Fibroblast of skin of right biceps (primary cell): ENCODE measurements around the gene SPESP1.

Source experiments
- DNase-seq: peaks from one replicate; pipeline ENCODE4 v3.0.0-alpha.2; 2013

Gene SPESP1

DNA sequence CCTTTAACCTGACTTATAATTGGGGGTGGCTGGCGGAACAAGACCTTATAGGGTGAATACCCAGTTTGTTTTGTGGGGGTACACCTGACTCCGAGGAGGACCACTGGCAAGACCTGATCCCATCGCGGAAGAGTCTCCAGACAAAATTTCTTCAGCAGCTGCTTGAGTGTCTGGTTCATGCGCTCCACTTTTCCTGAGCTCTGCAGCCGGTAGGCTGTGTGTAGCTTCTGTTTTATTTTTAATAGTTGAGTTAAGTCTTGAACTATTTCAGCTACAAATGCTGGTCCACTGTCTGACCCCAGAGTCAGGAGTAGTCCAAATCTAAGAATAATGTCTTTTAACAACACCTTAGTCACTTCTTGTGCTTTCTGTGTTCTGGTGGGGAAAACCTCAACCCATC is 63.0 kb downstream of the SPESP1 start:
- DNase-seq = no peak

DNA sequence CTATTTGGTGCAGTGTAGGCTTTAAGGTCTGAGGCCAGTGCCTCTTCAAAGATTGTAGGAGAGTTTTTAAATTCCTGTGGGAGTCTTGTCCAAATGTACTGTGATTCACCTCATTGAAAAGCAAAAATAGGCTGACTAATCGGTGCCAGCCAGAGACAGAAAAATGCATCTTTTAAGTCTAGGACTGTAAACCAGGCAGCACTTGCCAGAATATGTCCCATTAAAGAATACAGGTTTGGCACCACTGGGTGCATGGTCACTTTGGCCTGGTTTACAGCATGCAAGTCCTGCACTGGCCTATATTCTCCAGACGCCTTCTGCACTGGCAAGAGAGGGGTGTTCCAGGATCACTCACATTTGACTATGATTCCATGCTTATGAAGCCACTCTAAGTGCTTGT is 63.8 kb downstream of the SPESP1 start:
- peak; percentile 65 for DNase-seq

DNA sequence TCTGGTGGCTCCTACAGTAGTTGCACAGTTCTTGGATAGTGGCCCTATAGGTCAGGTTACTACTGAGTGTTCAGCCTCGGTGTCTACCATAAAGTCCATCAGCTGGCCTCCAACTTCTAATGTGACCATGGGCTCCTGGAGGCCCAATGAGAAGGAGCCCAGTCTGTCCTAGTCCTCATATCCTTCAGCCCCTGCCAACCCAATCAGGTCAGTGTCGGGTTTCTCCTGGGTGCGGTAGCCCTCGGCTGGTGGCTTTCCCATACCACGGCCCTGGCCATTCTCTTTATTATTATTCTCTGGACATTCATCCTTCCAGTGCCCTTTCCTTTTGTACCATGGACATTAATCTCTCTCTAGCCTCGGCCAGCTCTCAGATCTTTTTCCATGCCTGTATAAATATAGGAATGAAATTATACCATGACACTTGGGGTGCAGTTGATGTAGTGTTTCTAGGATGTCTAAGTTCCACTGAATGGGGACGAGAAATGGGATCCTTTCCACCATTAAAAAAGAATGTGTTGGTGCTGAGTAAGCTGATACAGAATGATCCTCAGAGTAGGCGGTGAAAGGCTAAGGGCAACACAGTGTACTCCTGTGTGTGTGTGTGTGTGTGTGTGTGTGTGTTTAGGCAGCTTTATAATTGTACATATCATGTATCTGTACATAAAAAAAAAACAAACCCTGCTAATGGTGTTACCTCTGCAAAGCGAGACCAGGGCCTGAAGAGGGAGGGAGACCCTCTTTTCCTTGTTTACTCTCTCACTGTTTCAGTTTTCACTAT is 64.8 kb downstream of the SPESP1 start:
- DNase-seq = no peak
